Measurements from ENCODE around the gene RAB6C.
A peak's percentile ranks its signal among the peaks of the same experiment; 100 is the strongest.
"Not testable (repeated sequence)": the region's sequence is repeated elsewhere in the genome, so short reads cannot be mapped to it uniquely, and the experiment has no call there.

Gene RAB6C

GRCh38 chr2:129996657-129997237 lies 17.3 kb downstream of the RAB6C start:
- not testable (repeated sequence) for DNase-seq

- DNase-seq = not testable (repeated sequence)
Observed at GRCh38 chr2:129998771-129999170, 19.3 kb downstream of the RAB6C start.

GRCh38 chr2:130005862-130006261 lies 26.4 kb downstream of the RAB6C start:
- DNase-seq = peak; percentile 43

- not testable (repeated sequence) for DNase-seq
Observed at GRCh38 chr2:130016701-130017100, 37.2 kb downstream of the RAB6C start.

- no peak for DNase-seq
Observed at GRCh38 chr2:130019402-130019801, 39.9 kb downstream of the RAB6C start.

- DNase-seq = not testable (repeated sequence)
Observed at GRCh38 chr2:130020069-130020468, 40.6 kb downstream of the RAB6C start.

- DNase-seq = not testable (repeated sequence)
Observed at GRCh38 chr2:130025931-130026330, 46.5 kb downstream of the RAB6C start.

Data from right forelimb (tissue), 1 donor.